Suprapubic skin (tissue), 4 donors: ENCODE results near the gene PDE3B. TPM values are rescaled to one million over a fixed set of nuclear protein-coding genes. Genes with fewer than 3 reads are reported as not detected.
"Not testable (repeated sequence)": the region's sequence is repeated elsewhere in the genome, so short reads cannot be mapped to it uniquely, and the experiment has no call there.

ENCODE experiments used
- DNase-seq, 2 donors: peaks; one replicate each; pipeline ENCODE4 v3.0.0-alpha.2; 2019; ENCODE audit warnings: low spot score in 2 of 2
- H3K27ac ChIP-seq: fragments of 200-600 bp; sonication (generic); one replicate; pipeline ENCODE4 v1.5.1; 2019
- H3K27me3 ChIP-seq: fragments of 200-600 bp; sonication (generic); one replicate; pipeline ENCODE4 v1.5.1; 2019
- H3K36me3 ChIP-seq: fragments of 200-600 bp; sonication (generic); one replicate; pipeline ENCODE4 v1.5.1; 2019
- H3K4me1 ChIP-seq: fragments of 200-600 bp; sonication (generic); one replicate; pipeline ENCODE4 v1.5.1; 2019
- H3K4me3 ChIP-seq: fragments of 200-600 bp; sonication (generic); one replicate; pipeline ENCODE4 v1.5.1; 2019; ENCODE audit warnings: mild to moderate bottlenecking
- H3K9me3 ChIP-seq: fragments of 200-600 bp; sonication (generic); one replicate; pipeline ENCODE4 v1.5.1; 2019
- EP300 ChIP-seq: sonication (generic); formaldehyde crosslinking; IDR thresholded peaks from one replicate; pipeline ENCODE4 v1.6.1; 2017; ENCODE audit warnings: antibody characterized with exemption
- POLR2A ChIP-seq, 2 donors: fragments of 450-650 bp; IDR thresholded peaks; one replicate each; pipeline ENCODE4 v1.6.1; 2017; ENCODE audit warnings: antibody characterized with exemption in 2 of 2, mild to moderate bottlenecking in 2 of 2, moderate library complexity in 2 of 2
- POLR2AphosphoS5 ChIP-seq, 3 donors: sonication (generic); formaldehyde crosslinking; IDR thresholded peaks; one replicate each; pipeline ENCODE4 v1.6.1; 2017; ENCODE audit warnings: antibody characterized with exemption in 3 of 3
- WGBS: methylation state at CpG from one replicate; pipeline ENCODE4 v1.1.5; 2018; 5-methylcytosine and 5-hydroxymethylcytosine counted together
- total RNA-seq, 4 donors: library from RNA; depleted of rRNA; stranded (reverse); fragments of >200 nt; gene quantifications; one replicate each; pipeline ENCODE4 v1.1.0, GENCODE V29; 2016
- TF ChIP-seq, protein P1 (sequence below), 2 donors: fragments of 200-600 bp in 1 of 2; fragments of 450-650 bp in 1 of 2; sonication (generic) in 1 of 2; IDR thresholded peaks; one replicate each; pipeline ENCODE4 v1.5.1; 2016 to 2019; ENCODE audit warnings: antibody characterized with exemption in 2 of 2, mild to moderate bottlenecking in 1 of 2, moderate library complexity in 1 of 2

The PDE3B gene
- total RNA-seq, 4 donors from 2014 or later = 1.9 to 6.8 (median 2.7) TPM

DNA sequence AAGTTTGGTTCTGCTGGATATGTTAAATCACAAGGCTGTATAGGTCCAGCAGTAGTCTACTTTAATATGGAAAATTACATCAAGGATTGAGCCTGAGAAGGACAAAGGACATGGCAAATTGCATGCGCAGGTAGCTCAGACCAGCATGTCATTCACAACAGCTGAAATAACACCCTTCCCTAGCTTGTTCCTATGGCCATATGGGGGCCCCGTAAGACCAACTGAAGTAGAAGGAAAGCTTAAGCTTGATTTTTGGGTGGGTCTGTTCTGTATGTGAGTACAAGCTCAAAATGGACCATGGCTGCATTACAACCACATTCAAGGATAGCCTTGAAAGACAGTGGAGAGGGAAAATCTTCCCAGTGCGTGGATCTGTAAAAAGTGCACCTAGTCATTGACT is 20.6 kb upstream of the PDE3B start:
- DNase-seq = no peak
- H3K27ac ChIP-seq = no peak overlapping the region
- no peaks in the 10 kb centered on the region for H3K36me3 ChIP-seq
- no peaks in the 10 kb centered on the region for H3K27me3 ChIP-seq
- 94% methylated on average over 3 of the region's 3 CpGs for WGBS
- no peaks in the 10 kb centered on the region for H3K4me1 ChIP-seq
- H3K4me3 ChIP-seq = no peak overlapping the region
- TF ChIP-seq, protein P1, sequence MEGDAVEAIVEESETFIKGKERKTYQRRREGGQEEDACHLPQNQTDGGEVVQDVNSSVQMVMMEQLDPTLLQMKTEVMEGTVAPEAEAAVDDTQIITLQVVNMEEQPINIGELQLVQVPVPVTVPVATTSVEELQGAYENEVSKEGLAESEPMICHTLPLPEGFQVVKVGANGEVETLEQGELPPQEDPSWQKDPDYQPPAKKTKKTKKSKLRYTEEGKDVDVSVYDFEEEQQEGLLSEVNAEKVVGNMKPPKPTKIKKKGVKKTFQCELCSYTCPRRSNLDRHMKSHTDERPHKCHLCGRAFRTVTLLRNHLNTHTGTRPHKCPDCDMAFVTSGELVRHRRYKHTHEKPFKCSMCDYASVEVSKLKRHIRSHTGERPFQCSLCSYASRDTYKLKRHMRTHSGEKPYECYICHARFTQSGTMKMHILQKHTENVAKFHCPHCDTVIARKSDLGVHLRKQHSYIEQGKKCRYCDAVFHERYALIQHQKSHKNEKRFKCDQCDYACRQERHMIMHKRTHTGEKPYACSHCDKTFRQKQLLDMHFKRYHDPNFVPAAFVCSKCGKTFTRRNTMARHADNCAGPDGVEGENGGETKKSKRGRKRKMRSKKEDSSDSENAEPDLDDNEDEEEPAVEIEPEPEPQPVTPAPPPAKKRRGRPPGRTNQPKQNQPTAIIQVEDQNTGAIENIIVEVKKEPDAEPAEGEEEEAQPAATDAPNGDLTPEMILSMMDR (IDR thresholded peaks at IDR 0.05) = no peak
- no peak for TF ChIP-seq EP300
- TF ChIP-seq POLR2AphosphoS5 (IDR thresholded peaks at IDR 0.05) = no peak
- no peak for TF ChIP-seq POLR2A (IDR thresholded peaks at IDR 0.05)
- H3K9me3 ChIP-seq = no peaks in the 10 kb centered on the region

DNA sequence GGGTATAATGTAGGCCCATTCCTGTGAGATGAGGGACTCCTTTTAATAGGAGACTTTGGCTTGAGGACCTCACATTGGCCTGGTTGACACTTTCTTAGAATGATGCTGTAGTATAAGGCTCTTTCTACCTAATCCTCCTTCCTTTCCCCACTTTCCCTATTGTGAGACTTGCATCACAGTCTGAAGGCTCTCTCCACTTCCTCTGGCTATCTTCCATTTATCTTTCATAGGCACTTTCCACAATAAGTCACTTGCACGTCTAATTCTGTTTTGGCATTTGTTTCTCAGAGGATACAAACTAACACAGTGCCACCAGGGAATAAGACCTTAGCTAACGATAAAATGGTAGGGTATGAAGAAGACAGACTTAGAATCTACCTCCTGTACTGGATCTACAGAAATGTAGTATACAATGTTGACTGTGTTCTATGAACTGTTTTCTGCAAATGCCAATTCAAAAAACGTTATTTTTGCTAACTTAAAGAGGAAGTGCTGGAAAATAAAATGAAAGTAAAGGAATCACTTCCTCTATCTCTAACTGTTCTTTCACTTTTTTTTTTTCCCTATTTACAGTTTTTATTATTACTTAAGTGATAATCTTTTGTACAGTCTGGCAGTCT is 17.9 kb upstream of the PDE3B start:
- no peak overlapping the region for H3K27ac ChIP-seq
- no peaks in the 10 kb centered on the region for H3K4me1 ChIP-seq
- no peak for DNase-seq
- TF ChIP-seq, protein P1 (IDR thresholded peaks at IDR 0.05) = no peak
- TF ChIP-seq POLR2AphosphoS5 (IDR thresholded peaks at IDR 0.05) = no peak
- no peak for TF ChIP-seq EP300
- TF ChIP-seq POLR2A (IDR thresholded peaks at IDR 0.05) = no peak
- H3K4me3 ChIP-seq = no peak overlapping the region
- no peaks in the 10 kb centered on the region for H3K9me3 ChIP-seq
- WGBS = 31% methylated on average over 3 of the region's 3 CpGs
- no peaks in the 10 kb centered on the region for H3K36me3 ChIP-seq
- H3K27me3 ChIP-seq = no peaks in the 10 kb centered on the region

DNA sequence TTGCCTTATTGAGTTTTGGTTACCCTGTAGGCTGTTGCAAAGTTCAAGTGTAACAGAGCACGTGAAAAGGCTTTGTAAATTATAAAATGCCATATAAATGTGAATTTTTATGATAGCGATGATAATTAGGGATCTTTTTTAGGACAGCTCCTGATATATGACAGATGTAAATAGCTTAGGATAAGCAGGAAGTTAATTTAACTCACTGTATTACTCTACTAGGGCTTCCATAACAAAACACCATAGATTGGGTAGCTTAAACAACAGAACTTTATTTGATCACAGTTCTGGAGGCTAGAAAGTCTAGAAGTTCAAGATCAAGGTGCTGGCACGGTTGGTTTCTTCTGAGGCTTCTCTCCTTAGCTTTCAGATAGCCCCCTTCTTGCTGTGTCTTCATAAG is 17.0 kb upstream of the PDE3B start:
- TF ChIP-seq POLR2AphosphoS5 (IDR thresholded peaks at IDR 0.05) (no peak), EP300 (no peak), POLR2A (IDR thresholded peaks at IDR 0.05) (no peak)
- TF ChIP-seq, protein P1 (IDR thresholded peaks at IDR 0.05) = no peak
- Histone ChIP-seq H3K27ac (no peak overlapping the region), H3K27me3 (no peaks in the 10 kb centered on the region), H3K9me3 (no peaks in the 10 kb centered on the region), H3K4me3 (no peak overlapping the region), H3K4me1 (no peaks in the 10 kb centered on the region), H3K36me3 (no peaks in the 10 kb centered on the region)
- 62% methylated on average over 3 of the region's 3 CpGs for WGBS
- no peak for DNase-seq

DNA sequence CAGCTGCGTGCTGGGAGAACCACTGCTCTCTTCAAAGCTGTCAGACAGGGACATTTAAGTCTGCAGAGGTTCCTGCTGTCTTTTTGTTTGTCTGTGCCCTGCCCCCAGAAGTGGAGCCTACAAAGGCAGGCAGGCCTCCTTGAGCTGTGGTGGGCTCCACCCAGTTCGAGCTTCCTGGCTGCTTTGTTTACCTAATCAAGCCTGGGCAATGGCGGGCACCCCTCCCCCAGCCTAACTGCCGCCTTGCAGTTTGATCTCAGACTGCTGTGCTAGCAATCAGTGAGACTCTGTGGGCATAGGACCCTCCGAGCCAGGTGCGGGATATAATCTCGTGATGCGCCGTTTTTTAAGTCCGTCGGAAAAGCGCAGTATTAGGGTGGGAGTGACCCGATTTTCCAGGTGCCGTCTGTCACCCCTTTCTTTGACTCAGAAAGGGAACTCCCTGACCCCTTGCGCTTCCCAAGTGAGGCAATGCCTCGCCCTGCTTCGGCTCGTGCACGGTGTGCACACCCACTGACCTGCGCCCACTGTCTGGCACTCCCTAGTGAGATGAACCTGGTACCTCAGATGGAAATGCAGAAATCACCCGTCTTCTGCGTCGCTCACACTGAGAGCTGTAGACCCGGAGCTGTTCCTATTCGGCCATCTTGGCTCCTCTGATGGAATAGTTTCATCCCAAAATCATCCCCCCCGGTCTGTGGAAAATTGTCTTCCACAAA is 9.9 kb upstream of the PDE3B start:
- H3K4me3 ChIP-seq, H3K27ac ChIP-seq, H3K9me3 ChIP-seq, H3K27me3 ChIP-seq, H3K36me3 ChIP-seq, H3K4me1 ChIP-seq, DNase-seq: not testable (repeated sequence)
- WGBS = 95% methylated on average over 6 of the region's 26 CpGs

DNA sequence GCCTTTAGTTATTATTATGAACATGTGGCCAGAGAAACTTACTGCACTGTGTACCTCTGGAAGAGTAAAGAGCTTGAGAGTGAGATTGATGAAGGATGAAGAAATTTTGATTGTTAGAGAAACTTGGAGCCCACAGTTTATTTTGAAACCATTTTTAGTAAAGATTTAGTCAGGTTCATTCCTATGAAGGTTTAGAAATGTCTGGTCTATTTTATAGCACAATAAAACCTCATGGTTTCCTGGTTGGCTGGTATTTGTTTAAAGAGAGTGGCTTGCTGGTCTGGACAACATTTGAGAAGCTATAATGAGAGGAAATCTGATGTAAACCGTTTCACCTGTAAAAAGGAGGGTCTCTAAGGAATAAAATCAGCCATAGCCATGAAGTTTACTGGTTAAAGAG is 8.8 kb upstream of the PDE3B start:
- TF ChIP-seq EP300 (no peak), POLR2AphosphoS5 (IDR thresholded peaks at IDR 0.05) (no peak), POLR2A (IDR thresholded peaks at IDR 0.05) (no peak)
- TF ChIP-seq, protein P1 (IDR thresholded peaks at IDR 0.05) = no peak
- Histone ChIP-seq H3K4me1 (no peaks in the 10 kb centered on the region), H3K36me3 (no peaks in the 10 kb centered on the region), H3K27ac (no peak overlapping the region), H3K9me3 (no peaks in the 10 kb centered on the region), H3K4me3 (no peak overlapping the region), H3K27me3 (peaks cover 5% of the 10 kb centered on the region)
- no peak for DNase-seq
- WGBS = 11% methylated on average over 1 of the region's 1 CpG
